ENCODE results near the gene OR52B6. TPM values are rescaled to one million over a fixed set of nuclear protein-coding genes. Genes with fewer than 3 reads are reported as not detected.

The OR52B6 gene
- total and polyA plus RNA-seq, 8 donors = not detected

GRCh38 chr11:5631417-5631816 is 50.7 kb downstream of the OR52B6 start:
- Histone ChIP-seq H3K4me3 (no peak overlapping the region), H3K36me3 (peaks cover 13 to 39% (median 36%) of the 10 kb centered on the region in 4 donors), H3K9me3 (no peaks in the 10 kb centered on the region), H3K27me3 (no peaks in the 10 kb centered on the region), H3K4me1 (no peaks in the 10 kb centered on the region), H3K27ac (no peak overlapping the region)
- 69 to 93% (median 92%) methylated on average over 2 of the region's 2 CpGs for WGBS, 5 donors
- intact Hi-C loops (cut with DNase I; ENCODE audit: low total_unique reads) = no loop called here
- TF ChIP-seq EP300 (IDR thresholded peaks at IDR 0.05) = no peak
- TF ChIP-seq POLR2AphosphoS5 (IDR thresholded peaks at IDR 0.05) = no peak
- no peak for TF ChIP-seq POLR2A (IDR thresholded peaks at IDR 0.05)
- TF ChIP-seq, protein P1, sequence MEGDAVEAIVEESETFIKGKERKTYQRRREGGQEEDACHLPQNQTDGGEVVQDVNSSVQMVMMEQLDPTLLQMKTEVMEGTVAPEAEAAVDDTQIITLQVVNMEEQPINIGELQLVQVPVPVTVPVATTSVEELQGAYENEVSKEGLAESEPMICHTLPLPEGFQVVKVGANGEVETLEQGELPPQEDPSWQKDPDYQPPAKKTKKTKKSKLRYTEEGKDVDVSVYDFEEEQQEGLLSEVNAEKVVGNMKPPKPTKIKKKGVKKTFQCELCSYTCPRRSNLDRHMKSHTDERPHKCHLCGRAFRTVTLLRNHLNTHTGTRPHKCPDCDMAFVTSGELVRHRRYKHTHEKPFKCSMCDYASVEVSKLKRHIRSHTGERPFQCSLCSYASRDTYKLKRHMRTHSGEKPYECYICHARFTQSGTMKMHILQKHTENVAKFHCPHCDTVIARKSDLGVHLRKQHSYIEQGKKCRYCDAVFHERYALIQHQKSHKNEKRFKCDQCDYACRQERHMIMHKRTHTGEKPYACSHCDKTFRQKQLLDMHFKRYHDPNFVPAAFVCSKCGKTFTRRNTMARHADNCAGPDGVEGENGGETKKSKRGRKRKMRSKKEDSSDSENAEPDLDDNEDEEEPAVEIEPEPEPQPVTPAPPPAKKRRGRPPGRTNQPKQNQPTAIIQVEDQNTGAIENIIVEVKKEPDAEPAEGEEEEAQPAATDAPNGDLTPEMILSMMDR (IDR thresholded peaks at IDR 0.05) = no peak
- DNase-seq = no peak

Other genes with a start within 250 kb of the OR52B6 start
- 1 to 10 TPM in 1 of 5 donors, under 1 TPM in 1, not detected in 3; 0.92 to 1.2 TPM for gene OR51B5, start 237.4 kb upstream of the OR52B6 start, total RNA-seq
- gene OR51B5, start 237.4 kb upstream of the OR52B6 start, polyA plus RNA-seq = not detected
- gene OR51B6, start 229.4 kb upstream of the OR52B6 start, total RNA-seq = not detected
- not detected for gene OR51B6, start 229.4 kb upstream of the OR52B6 start, polyA plus RNA-seq
- gene OR51M1, start 197.1 kb upstream of the OR52B6 start, total RNA-seq = not detected
- not detected for gene OR51M1, start 197.1 kb upstream of the OR52B6 start, polyA plus RNA-seq
- not detected for gene OR51Q1, start 158.8 kb upstream of the OR52B6 start, total RNA-seq
- gene OR51Q1, start 158.8 kb upstream of the OR52B6 start, polyA plus RNA-seq = not detected
- not detected for gene OR51I1, start 139.4 kb upstream of the OR52B6 start, total RNA-seq
- not detected for gene OR51I1, start 139.4 kb upstream of the OR52B6 start, polyA plus RNA-seq
- not detected for gene OR51I2, start 131.6 kb upstream of the OR52B6 start, total RNA-seq
- not detected for gene OR51I2, start 131.6 kb upstream of the OR52B6 start, polyA plus RNA-seq
- not detected for gene OR52D1, start 92.2 kb upstream of the OR52B6 start, total RNA-seq
- gene OR52D1, start 92.2 kb upstream of the OR52B6 start, polyA plus RNA-seq = not detected
- gene UBQLN3, start 70.9 kb upstream of the OR52B6 start, total RNA-seq = 1 to 10 TPM in 1 of 5 donors, not detected in 4; 1.1 TPM
- gene UBQLN3, start 70.9 kb upstream of the OR52B6 start, polyA plus RNA-seq = not detected
- under 1 TPM in 1 of 5 donors, not detected in 4; 0.92 TPM for gene UBQLNL, start 64.2 kb upstream of the OR52B6 start, total RNA-seq
- under 1 TPM; 0.12 to 0.80 (median 0.31) TPM for gene UBQLNL, start 64.2 kb upstream of the OR52B6 start, polyA plus RNA-seq
- gene OR52H1, start 32.3 kb upstream of the OR52B6 start, total RNA-seq = 10 to 100 TPM in 1 of 5 donors, 1 to 10 TPM in 1, under 1 TPM in 1, not detected in 2; 0.58 to 21.0 (median 1.3) TPM
- not detected for gene OR52H1, start 32.3 kb upstream of the OR52B6 start, polyA plus RNA-seq
- gene TRIM6, start 15.8 kb downstream of the OR52B6 start, total RNA-seq = 10 to 100 TPM in 1 of 5 donors, 1 to 10 TPM in 1, under 1 TPM in 1, not detected in 2; 0.87 to 10.3 (median 2.6) TPM
- gene TRIM6, start 15.8 kb downstream of the OR52B6 start, polyA plus RNA-seq = 1 to 10 TPM; 1.1 to 2.3 (median 1.2) TPM
- gene TRIM34, start 44.1 kb downstream of the OR52B6 start, total RNA-seq = 10 to 100 TPM in 1 of 5 donors, 1 to 10 TPM in 2, under 1 TPM in 1, not detected in 1; 0.29 to 11.4 (median 2.6) TPM
- gene TRIM34, start 44.1 kb downstream of the OR52B6 start, polyA plus RNA-seq = 1 to 10 TPM; 2.9 to 8.7 (median 3.7) TPM
- gene TRIM5, start 104.2 kb downstream of the OR52B6 start, total RNA-seq = 10 to 100 TPM in 4 of 5 donors, not detected in 1; 12.6 to 81.4 (median 28.0) TPM
- 1 to 10 TPM; 4.2 to 9.5 (median 9.0) TPM for gene TRIM5, start 104.2 kb downstream of the OR52B6 start, polyA plus RNA-seq
- 100 to 1,000 TPM in 1 of 5 donors, 10 to 100 TPM in 4; 34.8 to 131 (median 39.1) TPM for gene TRIM22, start 108.9 kb downstream of the OR52B6 start, total RNA-seq
- 10 to 100 TPM; 12.4 to 39.4 (median 14.4) TPM for gene TRIM22, start 108.9 kb downstream of the OR52B6 start, polyA plus RNA-seq
- under 1 TPM in 1 of 5 donors, not detected in 4; 0.18 TPM for gene OR56B1, start 155.6 kb downstream of the OR52B6 start, total RNA-seq
- gene OR56B1, start 155.6 kb downstream of the OR52B6 start, polyA plus RNA-seq = not detected
- gene OR52N4, start 173.4 kb downstream of the OR52B6 start, total RNA-seq = not detected
- under 1 TPM in 1 of 3 donors, not detected in 2; 0.10 TPM for gene OR52N4, start 173.4 kb downstream of the OR52B6 start, polyA plus RNA-seq
- gene OR52N5, start 202.5 kb downstream of the OR52B6 start, total RNA-seq = not detected
- not detected for gene OR52N5, start 202.5 kb downstream of the OR52B6 start, polyA plus RNA-seq
- not detected for gene OR52N1, start 210.4 kb downstream of the OR52B6 start, total RNA-seq
- gene OR52N1, start 210.4 kb downstream of the OR52B6 start, polyA plus RNA-seq = not detected
- not detected for gene OR52N2, start 228.0 kb downstream of the OR52B6 start, total RNA-seq
- 1 to 10 TPM in 1 of 3 donors, under 1 TPM in 1, not detected in 1; 0.31 to 1.4 TPM for gene OR52N2, start 228.0 kb downstream of the OR52B6 start, polyA plus RNA-seq

All from stomach (tissue), 9 donors.